ENCODE data around the gene CORIN. TPM values are rescaled to one million over a fixed set of nuclear protein-coding genes. Genes with fewer than 3 reads are reported as not detected.

The CORIN gene
- total RNA-seq, 2 experiments from 2014 or later = not detected

DNA sequence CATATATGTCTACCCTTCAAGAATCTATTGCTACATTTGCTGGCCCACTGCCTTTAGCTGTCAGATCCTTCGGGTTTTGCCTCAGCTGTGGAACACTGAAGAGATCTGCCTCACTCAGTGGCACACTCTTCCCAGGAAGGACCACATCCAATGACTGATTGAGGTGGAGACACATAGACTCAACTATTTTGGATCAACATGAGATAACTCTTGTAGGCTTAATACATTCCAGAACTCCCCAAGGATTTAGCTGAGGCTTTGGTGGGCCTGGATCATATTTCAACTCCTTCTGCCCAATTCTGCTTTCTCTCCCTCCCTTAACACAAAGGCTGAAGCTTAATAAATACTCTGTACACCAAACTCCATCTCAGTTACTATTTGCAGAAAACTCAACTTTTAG, 100.5 kb downstream of the CORIN start:
- ChIA-PET CTCF (no interaction called here), POLR2A (no interaction called here)
- ATAC-seq (no peak), DNase-seq (no peak)
- no peaks in the 10 kb centered on the region for H3K9me3 Mint-ChIP-seq (ENCODE audit: insufficient read depth)
- H3K36me3 Mint-ChIP-seq (ENCODE audit: low read depth) = no peaks in the 10 kb centered on the region
- no peak overlapping the region for H3K4me3 Mint-ChIP-seq
- H3K27ac Mint-ChIP-seq = no peak overlapping the region
- H3K27me3 Mint-ChIP-seq (ENCODE audit: low read depth) = peaks cover 5% of the 10 kb centered on the region
- H3K4me1 Mint-ChIP-seq (ENCODE audit: low read depth) = no peaks in the 10 kb centered on the region

- no peak overlapping the region for H3K4me3 Mint-ChIP-seq
- ChIA-PET POLR2A (no interaction called here), CTCF (no interaction called here)
- no peak for DNase-seq
- no peaks in the 10 kb centered on the region for H3K36me3 Mint-ChIP-seq (ENCODE audit: low read depth)
- no peak overlapping the region for H3K27ac Mint-ChIP-seq
- H3K4me1 Mint-ChIP-seq (ENCODE audit: low read depth) = no peaks in the 10 kb centered on the region
- H3K27me3 Mint-ChIP-seq (ENCODE audit: low read depth) = peaks cover 5% of the 10 kb centered on the region
- H3K9me3 Mint-ChIP-seq (ENCODE audit: insufficient read depth) = no peaks in the 10 kb centered on the region
- ATAC-seq = no peak
These were observed 101.3 kb downstream of the CORIN start for GRCh38 chr4:47736555-47736954.

DNA sequence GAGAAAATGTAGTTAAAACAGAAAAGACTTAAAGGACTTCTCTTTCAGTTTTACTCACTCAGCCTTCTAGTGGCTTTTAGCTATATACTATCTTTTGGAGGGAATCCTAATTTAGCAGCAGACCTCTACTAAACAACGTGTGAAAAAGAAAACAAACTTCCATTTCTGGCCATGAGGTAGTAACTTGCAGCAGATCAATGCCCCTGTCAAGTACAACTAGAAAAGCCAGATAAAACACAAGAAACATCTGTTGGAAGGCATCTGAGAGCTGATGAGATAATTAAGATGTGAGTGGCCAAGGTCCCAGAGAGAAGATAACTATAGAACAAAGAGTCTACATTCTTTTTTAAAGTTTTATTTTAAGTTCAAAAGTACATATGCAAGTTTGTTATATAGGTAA, 101.7 kb downstream of the CORIN start:
- Mint-ChIP-seq H3K27ac (no peak overlapping the region), H3K27me3 (ENCODE audit: low read depth) (peaks cover 5% of the 10 kb centered on the region), H3K9me3 (ENCODE audit: insufficient read depth) (no peaks in the 10 kb centered on the region), H3K4me1 (ENCODE audit: low read depth) (no peaks in the 10 kb centered on the region), H3K4me3 (no peak overlapping the region), H3K36me3 (ENCODE audit: low read depth) (no peaks in the 10 kb centered on the region)
- ChIA-PET CTCF (no interaction called here), POLR2A (no interaction called here)
- ATAC-seq = no peak
- DNase-seq = no peak

- CTCF ChIA-PET = no interaction called here
- Mint-ChIP-seq H3K27me3 (ENCODE audit: low read depth) (peaks cover 9% of the 10 kb centered on the region), H3K9me3 (ENCODE audit: insufficient read depth) (no peaks in the 10 kb centered on the region), H3K4me1 (ENCODE audit: low read depth) (no peaks in the 10 kb centered on the region), H3K36me3 (ENCODE audit: low read depth) (no peaks in the 10 kb centered on the region), H3K27ac (no peak overlapping the region), H3K4me3 (no peak overlapping the region)
- ATAC-seq = no peak
- no peak for DNase-seq
- POLR2A ChIA-PET = no interaction called here
These were observed 104.3 kb downstream of the CORIN start for GRCh38 chr4:47733302-47734175.

GRCh38 chr4:47731182-47731581, 106.7 kb downstream of the CORIN start:
- Mint-ChIP-seq H3K27me3 (ENCODE audit: low read depth) (peaks cover 12% of the 10 kb centered on the region), H3K4me1 (ENCODE audit: low read depth) (no peaks in the 10 kb centered on the region), H3K27ac (no peak overlapping the region), H3K9me3 (ENCODE audit: insufficient read depth) (no peaks in the 10 kb centered on the region), H3K4me3 (no peak overlapping the region), H3K36me3 (ENCODE audit: low read depth) (no peaks in the 10 kb centered on the region)
- POLR2A ChIA-PET = no interaction called here
- ATAC-seq = no peak
- CTCF ChIA-PET = no interaction called here
- DNase-seq = no peak

- Mint-ChIP-seq H3K27me3 (ENCODE audit: low read depth) (peaks cover 21% of the 10 kb centered on the region), H3K27ac (no peak overlapping the region), H3K4me3 (no peak overlapping the region), H3K4me1 (ENCODE audit: low read depth) (no peaks in the 10 kb centered on the region), H3K36me3 (ENCODE audit: low read depth) (no peaks in the 10 kb centered on the region), H3K9me3 (ENCODE audit: insufficient read depth) (no peaks in the 10 kb centered on the region)
- DNase-seq (no peak), ATAC-seq (no peak)
- ChIA-PET CTCF (interaction anchor here (1.0 kb wide), 2 partner anchors 24 to 108 kb away, joined by 3 to 4 read pairs; no protein-coding TSS in a partner anchor), POLR2A (no interaction called here)
These were observed 108.7 kb downstream of the CORIN start for GRCh38 chr4:47729131-47729680.

GRCh38 chr4:47721892-47722575, 115.8 kb downstream of the CORIN start:
- H3K27me3 Mint-ChIP-seq (ENCODE audit: low read depth) = peaks cover 31% of the 10 kb centered on the region

DNA sequence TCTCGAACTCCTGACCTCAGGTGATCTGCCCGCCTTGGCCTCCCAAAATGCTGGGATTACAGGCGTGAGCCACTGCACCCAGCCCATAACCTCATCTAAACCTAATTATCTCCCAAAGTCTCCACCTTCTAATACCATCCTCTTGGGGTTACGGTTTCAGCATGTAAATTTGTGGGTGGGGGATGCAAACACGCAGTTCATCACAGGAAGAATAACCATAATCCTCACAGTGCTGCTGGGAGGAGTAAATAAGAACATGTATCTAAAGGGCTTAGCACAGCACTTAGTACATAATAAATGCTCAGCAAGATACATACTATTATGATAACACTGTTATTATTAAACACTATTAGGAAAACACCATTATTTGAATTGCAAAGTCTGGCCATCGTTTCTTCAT, 116.4 kb downstream of the CORIN start:
- Mint-ChIP-seq H3K9me3 (ENCODE audit: insufficient read depth) (no peaks in the 10 kb centered on the region), H3K4me3 (no peak overlapping the region), H3K27ac (no peak overlapping the region), H3K27me3 (ENCODE audit: low read depth) (peaks cover 29% of the 10 kb centered on the region), H3K4me1 (ENCODE audit: low read depth) (no peaks in the 10 kb centered on the region), H3K36me3 (ENCODE audit: low read depth) (no peaks in the 10 kb centered on the region)
- POLR2A ChIA-PET = no interaction called here
- ATAC-seq (no peak), DNase-seq (no peak)
- CTCF ChIA-PET = no interaction called here

More at GRCh38 chr4:47721892-47722575, 115.8 kb downstream of the CORIN start:
- POLR2A ChIA-PET = no interaction called here
- Mint-ChIP-seq H3K4me1 (ENCODE audit: low read depth) (no peaks in the 10 kb centered on the region), H3K36me3 (ENCODE audit: low read depth) (no peaks in the 10 kb centered on the region), H3K9me3 (ENCODE audit: insufficient read depth) (no peaks in the 10 kb centered on the region), H3K4me3 (no peak overlapping the region), H3K27ac (no peak overlapping the region)
- no peak for ATAC-seq
- CTCF ChIA-PET = no interaction called here
- no peak for DNase-seq

DNA sequence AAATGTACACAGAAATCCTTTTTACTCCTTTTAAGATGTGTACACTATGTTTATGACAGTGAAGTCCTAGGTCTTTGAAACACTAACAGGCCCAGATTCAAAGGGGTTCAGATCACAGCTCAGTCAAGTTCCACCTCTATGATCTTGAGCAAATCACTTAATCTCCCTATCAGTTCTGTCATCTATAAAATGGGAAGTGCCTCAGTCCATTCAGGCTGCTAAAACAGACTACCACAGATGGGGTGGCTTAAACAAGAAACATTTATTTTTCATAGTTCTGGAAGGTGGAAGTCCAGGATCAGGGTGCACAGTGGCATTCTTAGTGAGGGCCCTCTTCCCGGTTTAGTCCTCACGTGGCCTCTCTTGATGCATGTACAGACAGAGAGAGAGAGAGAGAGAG, 117.1 kb downstream of the CORIN start:
- Mint-ChIP-seq H3K27ac (no peak overlapping the region), H3K9me3 (ENCODE audit: insufficient read depth) (no peaks in the 10 kb centered on the region), H3K27me3 (ENCODE audit: low read depth) (peaks cover 30% of the 10 kb centered on the region), H3K36me3 (ENCODE audit: low read depth) (no peaks in the 10 kb centered on the region), H3K4me3 (no peak overlapping the region), H3K4me1 (ENCODE audit: low read depth) (no peaks in the 10 kb centered on the region)
- no peak for DNase-seq
- CTCF ChIA-PET = no interaction called here
- no peak for ATAC-seq
- POLR2A ChIA-PET = no interaction called here

GRCh38 chr4:47719576-47719975, 118.3 kb downstream of the CORIN start:
- Mint-ChIP-seq H3K4me3 (no peak overlapping the region), H3K36me3 (ENCODE audit: low read depth) (no peaks in the 10 kb centered on the region), H3K27me3 (ENCODE audit: low read depth) (peaks cover 30% of the 10 kb centered on the region), H3K9me3 (ENCODE audit: insufficient read depth) (no peaks in the 10 kb centered on the region), H3K4me1 (ENCODE audit: low read depth) (no peaks in the 10 kb centered on the region), H3K27ac (no peak overlapping the region)
- ChIA-PET CTCF (no interaction called here), POLR2A (no interaction called here)
- DNase-seq (no peak), ATAC-seq (no peak)

GRCh38 chr4:47718696-47719095, 119.2 kb downstream of the CORIN start:
- CTCF ChIA-PET = no interaction called here
- Mint-ChIP-seq H3K27me3 (ENCODE audit: low read depth) (peaks cover 30% of the 10 kb centered on the region), H3K36me3 (ENCODE audit: low read depth) (no peaks in the 10 kb centered on the region), H3K9me3 (ENCODE audit: insufficient read depth) (no peaks in the 10 kb centered on the region), H3K4me1 (ENCODE audit: low read depth) (no peaks in the 10 kb centered on the region), H3K4me3 (no peak overlapping the region), H3K27ac (no peak overlapping the region)
- no peak for ATAC-seq
- POLR2A ChIA-PET = no interaction called here
- DNase-seq = no peak

DNA sequence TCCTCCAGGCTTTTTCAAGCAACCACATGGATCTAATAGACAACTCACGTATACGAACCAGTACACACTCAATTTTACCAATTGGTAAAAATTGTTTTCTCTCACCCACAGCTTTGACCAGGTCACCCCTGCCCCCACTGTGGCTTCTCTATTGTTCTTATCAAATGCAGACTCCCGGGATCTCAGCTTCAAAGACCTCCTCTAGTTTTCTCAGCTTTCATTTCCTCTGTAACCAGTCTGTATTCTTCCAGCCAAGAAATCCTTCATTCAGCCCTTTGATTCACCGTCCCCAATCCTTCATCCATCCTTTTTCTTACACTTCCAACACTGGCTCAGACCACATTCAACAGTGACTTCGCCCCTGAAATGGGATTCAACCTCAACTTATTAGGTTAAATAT, 120.7 kb downstream of the CORIN start:
- no peaks in the 10 kb centered on the region for H3K9me3 Mint-ChIP-seq (ENCODE audit: insufficient read depth)
- no peak overlapping the region for H3K4me3 Mint-ChIP-seq
- POLR2A ChIA-PET = no interaction called here
- H3K36me3 Mint-ChIP-seq (ENCODE audit: low read depth) = no peaks in the 10 kb centered on the region
- H3K27me3 Mint-ChIP-seq (ENCODE audit: low read depth) = peaks cover 37% of the 10 kb centered on the region
- H3K4me1 Mint-ChIP-seq (ENCODE audit: low read depth) = no peaks in the 10 kb centered on the region
- DNase-seq (no peak), ATAC-seq (no peak)
- no peak overlapping the region for H3K27ac Mint-ChIP-seq
- CTCF ChIA-PET = no interaction called here

All from activated CD8-positive, alpha-beta T cell treated with anti-CD3 and anti-CD28 coated beads, Interleukin-2, amount 10 ng/mL, durations not matched to agents 7 days and 5 days (primary cell).